Calu3 (cell line): ENCODE measurements around the gene ERFE. TPM values are rescaled to one million over a fixed set of nuclear protein-coding genes. Genes with fewer than 3 reads are reported as not detected.

ENCODE experiments used
- BruUV-seq: library from RNA; stranded (reverse); fragments of 400-500 nt; replicated peaks from 2 replicates; lab custom pipeline; 2021; lab: Mats Ljungman, UMichigan
- CTCF ChIA-PET: fragments of 300-600 bp; sonication (Branson Sonifier 250); formaldehyde crosslinking; loops from one replicate; lab custom pipeline; 2022; ENCODE audit warnings: antibody characterized with exemption; lab: Charles Lee
- DNase-seq: peaks from one replicate; pipeline ENCODE4 v3.0.0; 2022
- H3K27ac Mint-ChIP-seq: one replicate; pipeline ENCODE4 v1.8.0; 2022; ENCODE audit warnings: mixed read lengths; ENCODE audit not compliant: unreplicated experiment
- H3K27me3 Mint-ChIP-seq: one replicate; pipeline ENCODE4 v1.8.0; 2022; ENCODE audit warnings: mixed read lengths; ENCODE audit not compliant: unreplicated experiment
- H3K36me3 Mint-ChIP-seq: one replicate; pipeline ENCODE4 v1.8.0; 2022; ENCODE audit warnings: mild to moderate bottlenecking, moderate library complexity, mixed read lengths; ENCODE audit not compliant: insufficient read depth, unreplicated experiment
- H3K4me1 Mint-ChIP-seq: one replicate; pipeline ENCODE4 v1.8.0; 2022; ENCODE audit warnings: mild to moderate bottlenecking, low read depth, mixed read lengths; ENCODE audit not compliant: unreplicated experiment
- H3K4me3 Mint-ChIP-seq: one replicate; pipeline ENCODE4 v1.8.0; 2022; ENCODE audit warnings: mild to moderate bottlenecking, low read depth, moderate library complexity, mixed read lengths; ENCODE audit not compliant: unreplicated experiment
- H3K9me3 Mint-ChIP-seq: one replicate; pipeline ENCODE4 v1.8.0; 2022; ENCODE audit warnings: low read depth, mixed read lengths; ENCODE audit not compliant: unreplicated experiment
- intact Hi-C: fragments of 100-400 bp; cut with micrococcal nuclease; formaldehyde crosslinking; loops from one replicate; pipeline ENCODE4 v1.10.0; 2022; ENCODE audit not compliant: unreplicated experiment
- total RNA-seq: library from RNA; stranded (reverse); gene quantifications from 2 replicates; pipeline ENCODE4 v1.2.3, GENCODE V29; 2022
- TF ChIP-seq, protein P1 (sequence below): fragments of 200-600 bp; IDR thresholded peaks from one replicate; pipeline ENCODE4 v1.8.0; 2022; ENCODE audit warnings: antibody characterized with exemption; ENCODE audit not compliant: unreplicated experiment

Gene ERFE
- total RNA-seq, 1 experiment from 2014 or later, result 4.0 TPM

DNA sequence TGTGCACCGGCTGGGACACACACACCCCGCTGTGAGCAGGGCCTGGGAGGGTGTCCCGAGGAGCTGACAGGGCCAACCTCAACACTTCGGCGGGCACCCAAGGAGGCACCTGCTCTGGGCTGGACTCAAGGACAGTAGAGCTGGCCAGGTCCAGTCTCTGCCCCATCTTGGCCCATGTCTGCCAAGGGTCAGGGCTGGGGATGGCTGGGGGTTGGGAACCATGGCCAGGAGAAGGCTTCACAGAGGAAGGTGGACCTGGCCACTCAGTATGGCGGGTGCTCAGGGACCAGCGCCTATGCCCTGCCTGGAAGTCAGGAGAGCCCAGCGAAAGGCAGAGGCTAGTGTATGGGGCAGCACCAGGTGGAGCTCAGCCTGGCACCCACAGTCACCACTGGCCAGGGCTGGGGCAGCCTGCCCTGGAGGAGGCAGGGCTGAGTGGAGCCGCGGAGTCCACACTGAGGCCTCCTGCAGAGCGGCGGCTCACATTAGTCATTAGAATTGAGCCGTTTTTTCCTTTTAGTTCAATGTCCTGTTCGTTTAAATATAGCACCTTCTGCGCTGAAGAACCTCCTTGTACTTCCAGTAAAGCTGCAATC, 4.2 kb downstream of the ERFE start:
- no peaks in the 10 kb centered on the region for H3K9me3 Mint-ChIP-seq
- no peak overlapping the region for H3K27ac Mint-ChIP-seq
- peaks cover 7% of the 10 kb centered on the region for H3K4me1 Mint-ChIP-seq
- CTCF ChIA-PET, result no interaction called here
- no peak for DNase-seq
- H3K4me3 Mint-ChIP-seq, result peak overlapping the region; percentile 46
- peaks cover 14% of the 10 kb centered on the region for H3K36me3 Mint-ChIP-seq
- peaks cover 14% of the 10 kb centered on the region for H3K27me3 Mint-ChIP-seq
- no TSS peak for BruUV-seq
- intact Hi-C loops, result no loop called here
- TF ChIP-seq, protein P1, sequence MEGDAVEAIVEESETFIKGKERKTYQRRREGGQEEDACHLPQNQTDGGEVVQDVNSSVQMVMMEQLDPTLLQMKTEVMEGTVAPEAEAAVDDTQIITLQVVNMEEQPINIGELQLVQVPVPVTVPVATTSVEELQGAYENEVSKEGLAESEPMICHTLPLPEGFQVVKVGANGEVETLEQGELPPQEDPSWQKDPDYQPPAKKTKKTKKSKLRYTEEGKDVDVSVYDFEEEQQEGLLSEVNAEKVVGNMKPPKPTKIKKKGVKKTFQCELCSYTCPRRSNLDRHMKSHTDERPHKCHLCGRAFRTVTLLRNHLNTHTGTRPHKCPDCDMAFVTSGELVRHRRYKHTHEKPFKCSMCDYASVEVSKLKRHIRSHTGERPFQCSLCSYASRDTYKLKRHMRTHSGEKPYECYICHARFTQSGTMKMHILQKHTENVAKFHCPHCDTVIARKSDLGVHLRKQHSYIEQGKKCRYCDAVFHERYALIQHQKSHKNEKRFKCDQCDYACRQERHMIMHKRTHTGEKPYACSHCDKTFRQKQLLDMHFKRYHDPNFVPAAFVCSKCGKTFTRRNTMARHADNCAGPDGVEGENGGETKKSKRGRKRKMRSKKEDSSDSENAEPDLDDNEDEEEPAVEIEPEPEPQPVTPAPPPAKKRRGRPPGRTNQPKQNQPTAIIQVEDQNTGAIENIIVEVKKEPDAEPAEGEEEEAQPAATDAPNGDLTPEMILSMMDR, result no peak

DNA sequence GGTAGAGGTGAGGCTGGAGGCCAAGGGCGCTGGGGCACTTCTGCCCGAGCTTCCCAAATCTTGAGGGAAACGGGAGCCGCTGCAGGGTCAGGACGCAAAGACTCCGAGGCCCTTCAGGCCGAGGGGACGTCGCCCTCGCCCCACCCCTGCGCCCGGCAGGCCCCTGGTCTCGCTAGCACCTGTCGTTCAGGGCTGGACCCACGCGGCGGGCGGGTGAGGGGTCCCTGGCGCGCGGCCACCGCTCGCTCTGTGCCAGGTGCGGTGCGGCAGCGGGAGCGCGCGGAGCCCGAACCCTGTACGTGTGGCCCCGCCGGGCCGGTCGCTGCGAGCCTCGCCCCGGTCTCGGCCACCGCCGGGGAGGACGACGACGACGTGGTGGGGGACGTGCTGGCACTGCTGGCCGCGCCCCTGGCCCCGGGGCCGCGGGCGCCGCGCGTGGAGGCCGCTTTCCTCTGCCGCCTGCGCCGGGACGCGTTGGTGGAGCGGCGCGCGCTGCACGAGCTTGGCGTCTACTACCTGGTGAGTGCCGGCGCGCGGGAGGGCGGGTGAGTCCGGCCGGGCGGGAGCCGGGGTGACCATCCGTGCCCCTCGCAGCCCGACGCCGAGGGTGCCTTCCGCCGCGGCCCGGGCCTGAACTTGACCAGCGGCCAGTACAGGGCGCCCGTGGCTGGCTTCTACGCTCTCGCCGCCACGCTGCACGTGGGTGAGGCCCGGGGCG, 4.9 kb downstream of the ERFE start:
- H3K27me3 Mint-ChIP-seq, result peaks cover 14% of the 10 kb centered on the region

DNA sequence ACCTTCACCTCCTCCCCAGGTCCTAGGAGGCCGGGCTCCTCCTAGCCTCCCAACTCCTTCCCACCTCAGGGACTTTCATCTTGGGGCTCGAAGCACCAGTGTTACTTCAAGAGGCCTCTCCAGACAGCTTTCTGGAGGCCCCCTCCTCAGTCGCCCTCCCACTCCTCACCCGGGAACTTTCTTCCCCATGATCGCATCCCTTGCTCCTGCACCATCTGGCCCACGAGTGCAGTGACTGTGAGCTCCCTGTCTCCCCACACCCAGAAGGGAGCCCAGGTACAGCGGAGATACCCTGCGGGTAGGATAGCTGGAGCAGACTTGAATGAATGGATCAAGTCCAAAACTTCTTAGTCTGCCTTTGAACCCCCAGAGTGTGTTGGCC, 6.1 kb downstream of the ERFE start:
- TF ChIP-seq, protein P1, result no peak
- Mint-ChIP-seq H3K27ac (peak overlapping the region; percentile 28), H3K36me3 (peaks cover 23% of the 10 kb centered on the region), H3K4me3 (peak overlapping the region; percentile 46), H3K4me1 (peaks cover 14% of the 10 kb centered on the region), H3K9me3 (no peaks in the 10 kb centered on the region), H3K27me3 (peaks cover 14% of the 10 kb centered on the region)
- intact Hi-C loops, result no loop called here
- no TSS peak for BruUV-seq
- CTCF ChIA-PET, result no interaction called here
- DNase-seq, result no peak

More for the DNA sequence above, 4.9 kb downstream of the ERFE start:
- peak; percentile 31 for DNase-seq
- Mint-ChIP-seq H3K9me3 (no peaks in the 10 kb centered on the region), H3K4me1 (peaks cover 8% of the 10 kb centered on the region), H3K36me3 (peaks cover 17% of the 10 kb centered on the region), H3K4me3 (peak overlapping the region; percentile 46), H3K27ac (no peak overlapping the region)
- no TSS peak for BruUV-seq
- CTCF ChIA-PET, result interaction anchor here (0.5 kb wide), 1 partner anchor 207 kb away, joined by 4 read pairs; no protein-coding TSS in a partner anchor
- TF ChIP-seq, protein P1, result no peak
- intact Hi-C loops, result no loop called here

DNA sequence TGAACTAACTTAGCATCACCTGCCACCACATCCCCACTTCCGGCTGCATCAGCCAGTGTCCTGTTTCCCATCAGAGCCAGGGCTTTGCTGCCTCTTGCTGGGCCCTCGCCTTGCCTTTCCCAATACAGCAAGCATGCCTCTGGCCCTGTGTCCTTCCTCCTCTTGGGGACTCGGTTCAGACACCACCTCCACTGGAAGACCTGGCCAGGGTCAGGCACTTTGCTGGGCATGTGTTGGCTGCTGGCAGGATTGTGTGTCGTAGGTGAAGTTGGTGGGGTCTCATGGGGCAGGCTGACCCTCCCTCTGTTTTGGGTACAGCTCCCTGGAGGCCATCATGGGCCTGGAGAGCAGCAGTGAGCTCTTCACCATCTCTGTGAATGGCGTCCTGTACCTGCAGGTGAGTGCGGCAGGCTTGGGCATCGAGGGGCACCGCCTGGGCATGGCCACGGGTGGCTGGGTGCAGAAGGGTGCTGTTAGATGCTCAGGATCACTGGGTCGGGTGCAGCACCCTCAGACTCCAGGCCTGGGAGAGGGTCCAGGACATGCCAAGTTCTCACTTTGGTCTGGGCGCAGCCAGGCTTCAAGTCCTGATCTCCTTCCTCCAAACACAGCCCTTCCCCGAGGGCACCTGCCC, 6.6 kb downstream of the ERFE start:
- Mint-ChIP-seq H3K27ac (no peak overlapping the region), H3K36me3 (peaks cover 28% of the 10 kb centered on the region), H3K4me1 (peaks cover 19% of the 10 kb centered on the region), H3K9me3 (no peaks in the 10 kb centered on the region), H3K27me3 (peaks cover 14% of the 10 kb centered on the region), H3K4me3 (peak overlapping the region; percentile 46)
- BruUV-seq, result no TSS peak
- intact Hi-C loops, result no loop called here
- DNase-seq, result no peak
- CTCF ChIA-PET, result no interaction called here
- TF ChIP-seq, protein P1, result no peak
